GM13976 (cell line): ENCODE measurements around the gene SDCBP2.

Experiments
- DNase-seq: peaks from one replicate; pipeline ENCODE4 v3.0.0; 2012; ENCODE audit warnings: low spot score
- in situ Hi-C: fragments of 300-500 bp; cut with MboI; formaldehyde crosslinking; loops from one replicate; pipeline ENCODE4 v1.12.0; 2022; ENCODE audit warnings: low sequenced_read_pairs, mixed read lengths, inconsistent platforms; ENCODE audit not compliant: unreplicated experiment
- TF ChIP-seq, protein P1 (sequence below): IDR thresholded peaks from 2 replicates; pipeline ENCODE4 v1.5.1; 2012; ENCODE audit warnings: borderline replicate concordance, mild to moderate bottlenecking; ENCODE audit not compliant: insufficient read depth; ENCODE audit errors: extremely low read depth, missing control alignments, control extremely low read depth

Gene SDCBP2, protein sequence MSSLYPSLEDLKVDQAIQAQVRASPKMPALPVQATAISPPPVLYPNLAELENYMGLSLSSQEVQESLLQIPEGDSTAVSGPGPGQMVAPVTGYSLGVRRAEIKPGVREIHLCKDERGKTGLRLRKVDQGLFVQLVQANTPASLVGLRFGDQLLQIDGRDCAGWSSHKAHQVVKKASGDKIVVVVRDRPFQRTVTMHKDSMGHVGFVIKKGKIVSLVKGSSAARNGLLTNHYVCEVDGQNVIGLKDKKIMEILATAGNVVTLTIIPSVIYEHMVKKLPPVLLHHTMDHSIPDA

DNA sequence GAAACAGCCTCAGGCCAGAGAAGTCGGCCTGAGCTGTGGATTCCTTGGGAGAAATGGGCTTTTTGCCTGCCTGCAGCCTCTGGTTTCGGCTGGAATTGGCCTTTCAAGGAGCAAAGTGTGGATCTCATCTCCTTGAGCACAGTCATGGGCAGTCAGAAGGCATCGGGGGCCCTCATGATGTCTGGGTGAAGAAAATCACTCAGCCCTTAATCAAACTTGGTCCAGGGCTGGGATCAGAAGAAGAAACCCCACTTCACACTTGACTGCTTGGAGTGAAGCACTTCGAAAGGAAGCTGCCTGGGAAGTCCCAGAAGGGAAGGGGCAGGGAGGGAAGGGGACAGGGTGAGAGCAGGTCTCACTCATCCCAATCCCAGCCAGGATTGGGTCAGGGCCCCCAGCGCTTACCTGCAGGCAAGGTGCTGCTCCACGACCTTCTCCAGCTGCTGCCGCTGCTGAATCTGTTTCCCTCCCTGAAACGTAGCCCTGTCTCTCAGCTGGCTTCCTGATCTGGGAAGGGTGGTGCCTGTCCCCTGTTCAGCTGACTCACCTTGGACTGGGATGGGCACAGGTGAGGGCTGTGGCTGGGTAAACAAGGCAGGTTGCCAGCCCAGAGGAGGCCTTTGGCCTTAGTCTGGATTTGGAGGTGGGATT lies at the start of gene SDCBP2:
Gene SDCBP2, minus strand, starts transcription at position 460 of the 651 bp plus-strand sequence. CDS start 8,723 bp downstream, outside the sequence.
- in situ Hi-C loops, result no loop called here
- TF ChIP-seq, protein P1, sequence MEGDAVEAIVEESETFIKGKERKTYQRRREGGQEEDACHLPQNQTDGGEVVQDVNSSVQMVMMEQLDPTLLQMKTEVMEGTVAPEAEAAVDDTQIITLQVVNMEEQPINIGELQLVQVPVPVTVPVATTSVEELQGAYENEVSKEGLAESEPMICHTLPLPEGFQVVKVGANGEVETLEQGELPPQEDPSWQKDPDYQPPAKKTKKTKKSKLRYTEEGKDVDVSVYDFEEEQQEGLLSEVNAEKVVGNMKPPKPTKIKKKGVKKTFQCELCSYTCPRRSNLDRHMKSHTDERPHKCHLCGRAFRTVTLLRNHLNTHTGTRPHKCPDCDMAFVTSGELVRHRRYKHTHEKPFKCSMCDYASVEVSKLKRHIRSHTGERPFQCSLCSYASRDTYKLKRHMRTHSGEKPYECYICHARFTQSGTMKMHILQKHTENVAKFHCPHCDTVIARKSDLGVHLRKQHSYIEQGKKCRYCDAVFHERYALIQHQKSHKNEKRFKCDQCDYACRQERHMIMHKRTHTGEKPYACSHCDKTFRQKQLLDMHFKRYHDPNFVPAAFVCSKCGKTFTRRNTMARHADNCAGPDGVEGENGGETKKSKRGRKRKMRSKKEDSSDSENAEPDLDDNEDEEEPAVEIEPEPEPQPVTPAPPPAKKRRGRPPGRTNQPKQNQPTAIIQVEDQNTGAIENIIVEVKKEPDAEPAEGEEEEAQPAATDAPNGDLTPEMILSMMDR, result no peak
- no peak for DNase-seq

- no peak for DNase-seq
- in situ Hi-C loops, result no loop called here
- TF ChIP-seq, protein P1, result no peak
Measured at GRCh38 chr20:1378735-1379125, 49.8 kb upstream of the SDCBP2 start.

DNA sequence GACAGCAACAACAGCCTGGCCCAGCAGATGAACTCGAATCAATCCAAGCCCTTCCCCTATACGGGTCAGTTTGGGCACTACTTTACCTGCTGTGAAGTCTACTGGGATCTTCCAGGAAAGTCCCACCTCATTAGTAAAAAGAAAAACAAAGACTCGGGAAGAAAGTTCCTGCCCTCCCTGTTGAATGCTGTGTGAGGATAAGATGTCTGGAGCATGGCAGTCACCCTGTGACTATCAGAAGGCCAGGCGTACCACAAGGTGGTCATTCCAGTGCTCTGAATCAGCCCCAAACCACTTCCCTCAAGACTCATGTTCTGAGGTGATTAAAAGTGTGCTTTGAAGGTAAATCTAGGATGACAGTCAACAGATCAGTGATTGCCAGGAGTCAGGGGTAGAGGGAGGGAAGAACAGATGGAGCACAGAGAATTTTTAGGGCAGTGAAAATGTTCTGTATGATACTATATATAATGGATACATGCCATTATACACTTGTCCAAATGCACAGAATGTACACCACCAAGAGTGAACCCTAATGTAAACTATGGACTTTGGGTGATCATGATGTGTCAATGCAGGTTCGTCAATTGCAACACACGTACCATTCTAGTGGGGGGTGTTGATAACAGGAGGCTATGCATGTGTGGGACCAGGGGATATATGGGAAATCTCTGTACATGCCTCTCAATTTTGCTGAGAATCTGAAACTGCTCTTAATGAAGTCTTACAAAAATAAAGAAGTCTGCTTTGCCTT lies 49.2 kb upstream of the SDCBP2 start:
- in situ Hi-C loops, result no loop called here
- DNase-seq, result no peak
- TF ChIP-seq, protein P1, result no peak

GRCh38 chr20:1377341-1377871 lies 48.5 kb upstream of the SDCBP2 start:
- no peak for DNase-seq
- TF ChIP-seq, protein P1, result no peak
- in situ Hi-C loops, result no loop called here

DNA sequence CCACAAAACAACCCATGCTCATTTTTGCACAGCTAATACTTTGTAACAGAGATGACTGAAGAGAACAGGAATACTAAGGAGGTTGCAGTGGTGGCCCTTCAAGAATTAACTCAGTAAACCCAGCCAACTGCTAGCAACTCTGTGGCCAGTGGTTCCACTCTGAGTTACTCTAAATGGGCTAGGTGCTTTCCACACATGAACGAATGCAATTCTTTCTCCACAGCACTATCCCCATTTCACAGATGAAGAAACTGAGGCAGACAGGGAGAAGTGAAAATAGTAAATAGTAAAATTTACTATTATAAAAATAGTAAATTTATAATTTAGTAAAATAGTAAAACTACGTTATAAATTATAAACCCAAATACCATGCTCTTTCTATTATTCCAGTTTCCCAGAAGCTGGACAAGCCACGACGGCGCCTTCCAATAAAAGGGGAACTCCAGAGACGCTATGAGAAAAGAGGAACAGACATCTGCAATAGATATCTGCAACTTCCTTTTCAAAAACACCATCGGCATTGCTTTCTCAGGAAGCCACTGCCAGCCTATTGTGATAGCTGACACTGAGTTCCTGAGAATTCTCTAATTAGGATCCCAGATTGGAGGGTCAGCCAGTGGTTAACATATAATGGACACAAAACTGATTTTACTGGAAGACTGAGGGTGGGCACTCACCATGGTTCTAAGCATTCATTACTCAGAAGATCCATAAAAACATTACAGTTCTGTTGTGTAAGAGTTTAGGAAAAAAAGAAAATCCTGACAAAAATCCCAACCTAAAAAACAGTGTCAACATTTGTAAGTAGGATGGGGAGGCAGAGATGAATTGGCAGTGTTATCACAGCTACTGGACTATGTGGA lies 47.7 kb upstream of the SDCBP2 start:
- TF ChIP-seq, protein P1, result no peak
- in situ Hi-C loops, result no loop called here
- no peak for DNase-seq

DNA sequence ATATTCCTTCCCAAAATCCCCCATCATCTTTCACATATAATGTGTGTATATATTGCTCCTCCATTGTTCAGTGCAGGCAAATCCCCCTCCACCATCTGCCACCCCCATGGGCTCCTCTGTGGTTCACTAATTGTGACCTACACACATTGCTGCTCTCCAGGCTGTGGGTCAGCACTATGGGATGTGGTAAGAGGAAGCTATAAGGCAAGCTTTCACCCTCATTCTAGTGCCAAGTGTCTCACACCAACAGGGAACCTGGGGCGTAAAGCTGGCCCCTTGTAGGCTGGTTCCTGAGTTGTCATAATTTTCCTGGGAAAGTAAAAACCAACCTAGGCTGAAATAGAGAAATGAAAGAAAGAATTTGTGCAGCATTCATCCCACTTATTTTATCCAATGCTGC lies 47.1 kb upstream of the SDCBP2 start:
- TF ChIP-seq, protein P1, result no peak
- DNase-seq, result no peak
- in situ Hi-C loops, result no loop called here
